Spleen (tissue), 11 donors: Measurements from ENCODE around the gene PALM3. TPM values are rescaled to one million over a fixed set of nuclear protein-coding genes. Genes with fewer than 3 reads are reported as not detected.

Source experiments
- DNase-seq: peaks from one replicate; pipeline ENCODE4 v3.0.0-alpha.2; 2020
- H3K27ac ChIP-seq, 8 donors: fragments of 200-600 bp; sonication (generic) in 7 of 8; 1 replicate in 4 of 8; 2 replicates in 4 of 8; pipeline versions ENCODE4 v1.5.0 to v1.8.0; 2016 to 2021; ENCODE audit warnings: inconsistent platforms in 4 of 8, mild to moderate bottlenecking in 4 of 8, moderate library complexity in 1 of 8
- H3K27me3 ChIP-seq, 7 donors: fragments of 200-600 bp; sonication (generic) in 6 of 7; replicated peaks in 1 of 7; 1 replicate in 4 of 7; 2 replicates in 3 of 7; pipeline versions ENCODE4 v1.5.0 to v1.8.0; 2016 to 2021; ENCODE audit warnings: inconsistent platforms in 3 of 7, mild to moderate bottlenecking in 1 of 7
- H3K36me3 ChIP-seq, 6 donors: fragments of 200-600 bp; sonication (generic) in 5 of 6; 1 replicate in 4 of 6; 2 replicates in 2 of 6; pipeline versions ENCODE4 v1.5.0 to v1.8.0; 2016 to 2021; ENCODE audit warnings: inconsistent platforms in 2 of 6
- H3K4me1 ChIP-seq, 6 donors: fragments of 200-600 bp; sonication (generic) in 5 of 6; 1 replicate in 3 of 6; 2 replicates in 3 of 6; pipeline versions ENCODE4 v1.5.0 to v1.8.0; 2016 to 2021; ENCODE audit warnings: inconsistent platforms in 3 of 6
- H3K4me3 ChIP-seq, 8 donors: fragments of 200-600 bp; sonication (generic) in 7 of 8; 1 replicate in 4 of 8; 2 replicates in 4 of 8; pipeline versions ENCODE4 v1.5.0 to v1.8.0; 2016 to 2021; ENCODE audit warnings: inconsistent platforms in 4 of 8, mild to moderate bottlenecking in 4 of 8, moderate library complexity in 2 of 8
- H3K9me3 ChIP-seq, 8 donors: fragments of 200-600 bp; sonication (generic) in 7 of 8; 1 replicate in 4 of 8; 2 replicates in 4 of 8; pipeline versions ENCODE4 v1.5.0 to v1.8.0; 2016 to 2021; ENCODE audit warnings: inconsistent platforms in 4 of 8
- CTCF ChIP-seq, 11 experiments: fragments of 200-600 bp in 7 of 11; fragments of 450-650 bp in 4 of 11; sonication (generic) in 4 of 11; IDR thresholded peaks in 8 of 11; conservative IDR thresholded peaks in 3 of 11; 1 replicate in 7 of 11; 2 replicates in 4 of 11; pipeline versions ENCODE4 v1.4.0 to v1.8.0; 2016 to 2021; ENCODE audit warnings: antibody characterized with exemption in 11 of 11, inconsistent platforms in 4 of 11, mild to moderate bottlenecking in 1 of 11
- POLR2A ChIP-seq, 3 donors: fragments of 450-650 bp; IDR thresholded peaks; one replicate each; pipeline ENCODE4 v1.5.1; 2017; ENCODE audit warnings: antibody characterized with exemption in 3 of 3, mild to moderate bottlenecking in 1 of 3
- POLR2AphosphoS5 ChIP-seq, 3 donors: sonication (generic); formaldehyde crosslinking; IDR thresholded peaks; one replicate each; pipeline ENCODE4 v1.5.1; 2017; ENCODE audit warnings: antibody characterized with exemption in 3 of 3
- WGBS, 5 donors: extraction: QIAGEN DNeasy Blood & Tissue Kit in 3 of 5; methylation state at CpG; one replicate each; pipeline versions ENCODE4 v1.1.5 to v1.1.7; 2013 to 2018; 5-methylcytosine and 5-hydroxymethylcytosine counted together
- intact Hi-C: fragments of 100-400 bp; cut with DNase I; formaldehyde crosslinking; loops from one replicate; pipeline ENCODE4 v1.15.0; 2023; ENCODE audit warnings: low total_unique reads
- polyA plus RNA-seq, 3 donors: library from polyadenylated mRNA; stranded (reverse); fragments of 200-250 nt; gene quantifications; one replicate each; pipeline ENCODE4 v1.2.1, GENCODE V29; 2013
- total RNA-seq, 7 donors: library from RNA; depleted of rRNA in 3 of 7; stranded (reverse); fragments of >200 nt in 3 of 7; fragmentation: NEBNext Ultra II Directional in 4 of 7; extraction: Animal tissue kit (Norgen Biotek cat#: 25700) in 4 of 7; gene quantifications; one replicate each; pipeline versions ENCODE4 v1.1.0 to v1.2.1, GENCODE V29; 2016 to 2021
- donor health status: healthy with polysubstance abuse.
- donor health status: DM: no; HTN: no; CAD: no; lungs with moderate emphysema.
- donor health status: DM: no; HTN: no; CAD: no.
- donor health status: Bipolar disorder and iron deficiency.
- donor health status: healthy.
- donor health status: DM: no; HTN: no; CAD: no.
- donor health status: DM: yes; HTN: yes; CAD: no.

The PALM3 gene
- total and polyA plus RNA-seq, 10 donors: 0.02 to 0.32 (median 0.05) TPM; not detected in 7

GRCh38 chr19:14015524-14016035 lies 46.3 kb downstream of the PALM3 start:
- peaks cover 8 to 60% (median 31%) of the 10 kb centered on the region in 6 donors for H3K4me1 ChIP-seq
- intact Hi-C loops: no loop called here
- no peak for DNase-seq
- TF ChIP-seq POLR2AphosphoS5 (IDR thresholded peaks at IDR 0.05): no peak
- no peak for TF ChIP-seq CTCF (IDR thresholded peaks at IDR 0.05 in 8 of 11, conservative IDR thresholded peaks at IDR 0.05 in 3 of 11)
- no peaks in the 10 kb centered on the region for H3K9me3 ChIP-seq
- 65 to 77% (median 70%) methylated on average over 8 of the region's 8 CpGs for WGBS, 5 donors
- no peak overlapping the region for H3K4me3 ChIP-seq
- peak overlapping the region in 4 of 8 donors; percentile 30 to 61 (median 54) for H3K27ac ChIP-seq
- no peaks in the 10 kb centered on the region for H3K36me3 ChIP-seq
- no peaks in the 10 kb centered on the region for H3K27me3 ChIP-seq

GRCh38 chr19:14012378-14012915 lies 49.4 kb downstream of the PALM3 start:
- Histone ChIP-seq H3K36me3 (no peaks in the 10 kb centered on the region), H3K27me3 (no peaks in the 10 kb centered on the region), H3K9me3 (no peaks in the 10 kb centered on the region), H3K4me3 (no peak overlapping the region), H3K4me1 (peaks cover 0 to 38% (median 15%) of the 10 kb centered on the region in 6 donors), H3K27ac (no peak overlapping the region)
- WGBS, 5 donors: 74 to 89% (median 83%) methylated on average over 2 of the region's 2 CpGs
- TF ChIP-seq POLR2AphosphoS5 (IDR thresholded peaks at IDR 0.05) (no peak), POLR2A (IDR thresholded peaks at IDR 0.05) (no peak), CTCF (IDR thresholded peaks at IDR 0.05 in 8 of 11, conservative IDR thresholded peaks at IDR 0.05 in 3 of 11) (no peak)
- intact Hi-C loops: no loop called here
- DNase-seq: no peak

GRCh38 chr19:14006766-14007562 lies 54.9 kb downstream of the PALM3 start:
- Histone ChIP-seq H3K36me3 (no peaks in the 10 kb centered on the region), H3K27me3 (no peaks in the 10 kb centered on the region), H3K4me1 (peaks cover 27 to 43% (median 41%) of the 10 kb centered on the region in 6 donors), H3K27ac (peak overlapping the region; percentile 89 to 99 (median 98)), H3K9me3 (no peaks in the 10 kb centered on the region), H3K4me3 (peak overlapping the region; percentile 37 to 98 (median 87))
- 4 to 10% (median 5%) methylated on average over 25 to 56 of the region's 56 CpGs for WGBS, 5 donors
- no peak for TF ChIP-seq CTCF (IDR thresholded peaks at IDR 0.05 in 8 of 11, conservative IDR thresholded peaks at IDR 0.05 in 3 of 11)
- TF ChIP-seq POLR2AphosphoS5 (IDR thresholded peaks at IDR 0.05): peak; percentile 84 to 90 (median 86)
- peak in 1 of 3 donors; percentile 51 for TF ChIP-seq POLR2A (IDR thresholded peaks at IDR 0.05)
- DNase-seq: peak; percentile 96
- intact Hi-C loops: no loop called here
